HEK293 (cell line): ENCODE data around the gene ICAM5.

Experiments used
- KLF10 ChIP-seq: fragments of 450-650 bp; IDR thresholded peaks from 2 replicates; pipeline ENCODE4 v1.5.1; 2018; ENCODE audit warnings: missing biosample characterization, mild to moderate bottlenecking, missing genetic modification characterization
- KLF16 ChIP-seq: fragments of 450-650 bp; formaldehyde crosslinking; IDR thresholded peaks from 2 replicates; pipeline ENCODE4 v1.5.1; 2017; ENCODE audit warnings: missing biosample characterization, missing genetic modification characterization
- KLF17 ChIP-seq: fragments of 450-650 bp; formaldehyde crosslinking; IDR thresholded peaks from 2 replicates; pipeline ENCODE4 v1.5.1; 2016; ENCODE audit warnings: missing biosample characterization, missing genetic modification characterization
- KLF8 ChIP-seq: fragments of 450-650 bp; formaldehyde crosslinking; IDR thresholded peaks from 2 replicates; pipeline ENCODE4 v1.5.1; 2016; ENCODE audit warnings: missing biosample characterization, missing genetic modification characterization
- MZF1 ChIP-seq: fragments of 450-650 bp; formaldehyde crosslinking; IDR thresholded peaks from 2 replicates; pipeline ENCODE4 v1.5.1; 2017; ENCODE audit warnings: missing biosample characterization, missing genetic modification characterization, borderline replicate concordance
- SP3 ChIP-seq: fragments of 450-650 bp; formaldehyde crosslinking; IDR thresholded peaks from 2 replicates; pipeline ENCODE4 v1.5.1; 2016; ENCODE audit warnings: missing biosample characterization, missing genetic modification characterization
- WT1 ChIP-seq: fragments of 450-650 bp; formaldehyde crosslinking; IDR thresholded peaks from 2 replicates; pipeline ENCODE4 v1.5.1; 2016; ENCODE audit warnings: missing biosample characterization, missing genetic modification characterization
- ZBTB17 ChIP-seq: fragments of 450-650 bp; formaldehyde crosslinking; IDR thresholded peaks from 2 replicates; pipeline ENCODE4 v1.5.1; 2016; ENCODE audit warnings: missing biosample characterization, missing genetic modification characterization
- ZBTB21 ChIP-seq: fragments of 450-650 bp; formaldehyde crosslinking; IDR thresholded peaks from 2 replicates; pipeline ENCODE4 v1.5.1; 2017; ENCODE audit warnings: missing biosample characterization, missing genetic modification characterization
- ZBTB26 ChIP-seq: fragments of 450-650 bp; formaldehyde crosslinking; optimal IDR thresholded peaks from 2 replicates; pipeline ENCODE3; 2016; ENCODE audit warnings: missing biosample characterization, mild to moderate bottlenecking, missing genetic modification characterization
- ZBTB48 ChIP-seq: fragments of 450-650 bp; formaldehyde crosslinking; IDR thresholded peaks from 2 replicates; pipeline ENCODE4 v1.5.1; 2016; ENCODE audit warnings: missing biosample characterization, missing genetic modification characterization
- ZFP37 ChIP-seq: fragments of 450-650 bp; formaldehyde crosslinking; IDR thresholded peaks from 2 replicates; pipeline ENCODE4 v1.5.1; 2016; ENCODE audit warnings: missing biosample characterization, missing genetic modification characterization
- ZNF140 ChIP-seq: fragments of 450-650 bp; formaldehyde crosslinking; IDR thresholded peaks from 2 replicates; pipeline ENCODE4 v1.5.1; 2016; ENCODE audit warnings: missing biosample characterization, missing genetic modification characterization
- ZNF146 ChIP-seq: fragments of 450-650 bp; formaldehyde crosslinking; IDR thresholded peaks from 2 replicates; pipeline ENCODE4 v1.5.1; 2016; ENCODE audit warnings: missing biosample characterization, missing genetic modification characterization
- ZNF341 ChIP-seq: fragments of 450-650 bp; formaldehyde crosslinking; IDR thresholded peaks from 2 replicates; pipeline ENCODE4; 2016; ENCODE audit warnings: low read depth, missing biosample characterization, missing genetic modification characterization
- ZNF510 ChIP-seq: fragments of 450-650 bp; formaldehyde crosslinking; IDR thresholded peaks from 2 replicates; pipeline ENCODE4 v1.5.1; 2018; ENCODE audit warnings: mild to moderate bottlenecking, missing genetic modification characterization, missing biosample characterization; ENCODE audit not compliant: insufficient replicate concordance
- ZNF518A ChIP-seq: fragments of 450-650 bp; formaldehyde crosslinking; conservative IDR thresholded peaks from 2 replicates; pipeline ENCODE4 v1.5.1; 2016; ENCODE audit warnings: low read depth, missing biosample characterization, missing genetic modification characterization
- ZNF610 ChIP-seq: fragments of 450-650 bp; formaldehyde crosslinking; IDR thresholded peaks from 2 replicates; pipeline ENCODE4 v1.5.1; 2016; ENCODE audit warnings: missing biosample characterization, missing genetic modification characterization, borderline replicate concordance
- ZNF639 ChIP-seq: fragments of 450-650 bp; formaldehyde crosslinking; IDR thresholded peaks from 2 replicates; pipeline ENCODE4 v1.5.1; 2016; ENCODE audit warnings: missing biosample characterization, missing genetic modification characterization
- ZNF664 ChIP-seq: fragments of 450-650 bp; formaldehyde crosslinking; IDR thresholded peaks from 2 replicates; pipeline ENCODE4 v1.5.1; 2016; ENCODE audit warnings: missing biosample characterization, missing genetic modification characterization
- ZNF701 ChIP-seq: fragments of 450-650 bp; formaldehyde crosslinking; IDR thresholded peaks from 2 replicates; pipeline ENCODE4 v1.5.1; 2016; ENCODE audit warnings: missing biosample characterization, missing genetic modification characterization
- ZNF776 ChIP-seq: fragments of 450-650 bp; formaldehyde crosslinking; IDR thresholded peaks from 2 replicates; pipeline ENCODE4 v1.5.0; 2017; ENCODE audit warnings: missing biosample characterization, missing genetic modification characterization, borderline replicate concordance
- TF ChIP-seq, protein P1 (sequence below): fragments of 450-650 bp; IDR thresholded peaks from 2 replicates; pipeline ENCODE4 v1.5.1; 2018; ENCODE audit warnings: missing biosample characterization, missing genetic modification characterization
- TF ChIP-seq, protein P2 (sequence below): fragments of 450-650 bp; formaldehyde crosslinking; conservative IDR thresholded peaks from 2 replicates; pipeline ENCODE4 v1.5.1; 2016; ENCODE audit warnings: low read depth, missing biosample characterization, missing genetic modification characterization

The ICAM5 gene

DNA sequence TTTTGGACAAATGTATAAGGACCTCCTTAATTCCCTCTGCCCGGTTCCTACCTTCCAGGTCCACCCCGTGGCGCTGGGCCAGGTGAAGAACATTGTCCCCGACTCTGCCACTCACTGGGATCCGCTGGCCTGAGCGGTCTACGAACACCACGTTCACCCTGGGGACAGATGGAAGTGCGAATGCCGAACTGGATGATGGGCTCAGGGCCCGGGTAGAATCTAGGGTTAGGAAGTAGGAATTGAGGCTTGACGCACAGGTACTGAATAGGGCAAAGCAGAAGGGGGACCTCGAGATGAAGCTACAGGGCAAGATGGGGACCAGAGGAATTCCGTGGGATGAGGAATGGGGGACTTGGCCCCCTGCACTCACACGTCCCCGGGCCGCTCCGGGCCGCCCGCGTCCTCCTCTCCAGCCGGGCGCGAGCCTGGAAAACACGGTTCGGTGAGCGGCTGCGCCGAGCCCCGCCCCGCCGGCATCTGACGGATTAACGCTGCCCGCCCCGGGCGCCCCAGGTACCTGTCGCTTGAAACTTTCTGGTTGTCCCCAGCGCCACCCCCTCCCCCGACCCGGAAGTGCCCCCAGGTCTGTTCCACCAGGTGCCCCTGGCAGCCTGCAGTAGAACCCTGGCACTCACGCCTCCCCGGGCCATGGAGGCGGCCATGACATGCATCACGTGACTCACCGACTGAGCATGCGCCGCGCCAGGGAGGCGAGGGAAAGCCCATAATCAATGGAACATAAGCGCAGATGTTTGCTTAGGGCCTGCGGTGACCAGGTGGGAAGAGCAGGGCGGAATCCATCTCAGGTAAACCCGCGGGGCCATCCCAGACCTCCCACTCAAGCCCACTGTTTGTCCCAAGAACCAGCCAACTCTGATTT, 25.8 kb downstream of the ICAM5 start, which contains the start of gene FDX2 (continued):
- TF ChIP-seq ZNF518A (tag by site-specific recombination) (peak; percentile 52; the same call in 1 of the 2 replicates), KLF10 (tag by site-specific recombination) (no peak; the same call in 1 of the 2 replicates), KLF16 (tag by site-specific recombination) (peak; percentile 63; the same call in 1 of the 2 replicates), KLF17 (peak; percentile 61; the same call in 1 of the 2 replicates), MZF1 (tag by site-specific recombination) (no peak), WT1 (peak; percentile 28; the same call in 1 of the 2 replicates), ZNF776 (no peak), ZNF639 (peak; percentile 80; the same call in 1 of the 2 replicates), ZFP37 (tag by site-specific recombination) (peak; percentile 85; the same call in 1 of the 2 replicates), ZNF701 (no peak), ZNF140 (tag by site-specific recombination) (no peak), ZNF341 (tag by site-specific recombination) (peak; percentile 65), ZNF510 (tag by site-specific recombination) (no peak), ZBTB48 (tag by site-specific recombination) (peak; percentile 90), ZNF610 (tag by site-specific recombination) (0 out of 2 replicates have a peak, but pooled peaks have one; percentile 60), ZBTB17 (peak; percentile 98), ZBTB21 (tag by site-specific recombination) (0 out of 2 replicates have a peak, but pooled peaks have one; percentile 27), KLF8 (tag by site-specific recombination) (peak; percentile 63; the same call in 1 of the 2 replicates), ZNF146 (tag by site-specific recombination) (0 out of 2 replicates have a peak, but pooled peaks have one; percentile 3), SP3 (tag by site-specific recombination) (peak; percentile 79), ZBTB26 (tag by site-specific recombination) (peak; percentile 84), ZNF664 (tag by site-specific recombination) (0 out of 2 replicates have a peak, but pooled peaks have one; percentile 29)
- TF ChIP-seq, protein P1, sequence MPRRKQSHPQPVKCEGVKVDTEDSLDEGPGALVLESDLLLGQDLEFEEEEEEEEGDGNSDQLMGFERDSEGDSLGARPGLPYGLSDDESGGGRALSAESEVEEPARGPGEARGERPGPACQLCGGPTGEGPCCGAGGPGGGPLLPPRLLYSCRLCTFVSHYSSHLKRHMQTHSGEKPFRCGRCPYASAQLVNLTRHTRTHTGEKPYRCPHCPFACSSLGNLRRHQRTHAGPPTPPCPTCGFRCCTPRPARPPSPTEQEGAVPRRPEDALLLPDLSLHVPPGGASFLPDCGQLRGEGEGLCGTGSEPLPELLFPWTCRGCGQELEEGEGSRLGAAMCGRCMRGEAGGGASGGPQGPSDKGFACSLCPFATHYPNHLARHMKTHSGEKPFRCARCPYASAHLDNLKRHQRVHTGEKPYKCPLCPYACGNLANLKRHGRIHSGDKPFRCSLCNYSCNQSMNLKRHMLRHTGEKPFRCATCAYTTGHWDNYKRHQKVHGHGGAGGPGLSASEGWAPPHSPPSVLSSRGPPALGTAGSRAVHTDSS (tag by site-specific recombination): no peak
- TF ChIP-seq, protein P2, sequence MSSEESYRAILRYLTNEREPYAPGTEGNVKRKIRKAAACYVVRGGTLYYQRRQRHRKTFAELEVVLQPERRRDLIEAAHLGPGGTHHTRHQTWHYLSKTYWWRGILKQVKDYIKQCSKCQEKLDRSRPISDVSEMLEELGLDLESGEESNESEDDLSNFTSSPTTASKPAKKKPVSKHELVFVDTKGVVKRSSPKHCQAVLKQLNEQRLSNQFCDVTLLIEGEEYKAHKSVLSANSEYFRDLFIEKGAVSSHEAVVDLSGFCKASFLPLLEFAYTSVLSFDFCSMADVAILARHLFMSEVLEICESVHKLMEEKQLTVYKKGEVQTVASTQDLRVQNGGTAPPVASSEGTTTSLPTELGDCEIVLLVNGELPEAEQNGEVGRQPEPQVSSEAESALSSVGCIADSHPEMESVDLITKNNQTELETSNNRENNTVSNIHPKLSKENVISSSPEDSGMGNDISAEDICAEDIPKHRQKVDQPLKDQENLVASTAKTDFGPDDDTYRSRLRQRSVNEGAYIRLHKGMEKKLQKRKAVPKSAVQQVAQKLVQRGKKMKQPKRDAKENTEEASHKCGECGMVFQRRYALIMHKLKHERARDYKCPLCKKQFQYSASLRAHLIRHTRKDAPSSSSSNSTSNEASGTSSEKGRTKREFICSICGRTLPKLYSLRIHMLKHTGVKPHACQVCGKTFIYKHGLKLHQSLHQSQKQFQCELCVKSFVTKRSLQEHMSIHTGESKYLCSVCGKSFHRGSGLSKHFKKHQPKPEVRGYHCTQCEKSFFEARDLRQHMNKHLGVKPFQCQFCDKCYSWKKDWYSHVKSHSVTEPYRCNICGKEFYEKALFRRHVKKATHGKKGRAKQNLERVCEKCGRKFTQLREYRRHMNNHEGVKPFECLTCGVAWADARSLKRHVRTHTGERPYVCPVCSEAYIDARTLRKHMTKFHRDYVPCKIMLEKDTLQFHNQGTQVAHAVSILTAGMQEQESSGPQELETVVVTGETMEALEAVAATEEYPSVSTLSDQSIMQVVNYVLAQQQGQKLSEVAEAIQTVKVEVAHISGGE: peak; percentile 77
